KMS-11 (cell line): Measurements from ENCODE around the gene NRF1.

Experiments used
- H2AFZ ChIP-seq: fragments of 200-600 bp; sonication (generic); 2 replicates; pipeline ENCODE4 v1.6.1; 2016; ENCODE audit warnings: antibody characterized with exemption, mixed run types, low read depth
- H3K27ac ChIP-seq: fragments of 200-600 bp; sonication (generic); 2 replicates; pipeline ENCODE4 v1.6.1; 2016; ENCODE audit warnings: mild to moderate bottlenecking, mixed run types
- H3K27me3 ChIP-seq: fragments of 200-600 bp; sonication (generic); 2 replicates; pipeline ENCODE4 v1.6.1; 2017; ENCODE audit warnings: mild to moderate bottlenecking, low read depth, mixed run types, moderate library complexity; ENCODE audit not compliant: insufficient read depth
- H3K36me3 ChIP-seq: fragments of 200-600 bp; sonication (generic); 2 replicates; pipeline ENCODE4 v1.6.1; 2017; ENCODE audit warnings: mild to moderate bottlenecking, mixed run types; ENCODE audit not compliant: insufficient read depth
- H3K4me1 ChIP-seq: fragments of 200-600 bp; sonication (generic); 2 replicates; pipeline ENCODE4 v1.6.1; 2016; ENCODE audit warnings: mild to moderate bottlenecking, low read depth, mixed run types; ENCODE audit not compliant: poor library complexity, severe bottlenecking
- H3K4me2 ChIP-seq: fragments of 200-600 bp; sonication (generic); 2 replicates; pipeline ENCODE4 v1.7.0; 2016; ENCODE audit warnings: mild to moderate bottlenecking, mixed run types
- H3K4me3 ChIP-seq: fragments of 200-600 bp; sonication (generic); IDR thresholded peaks from 2 replicates; pipeline ENCODE4 v1.6.1; 2017; ENCODE audit warnings: low read depth, low read length, mixed read lengths; ENCODE audit not compliant: insufficient read depth
- H3K79me2 ChIP-seq: fragments of 200-600 bp; sonication (generic); 2 replicates; pipeline ENCODE4 v1.6.1; 2016; ENCODE audit warnings: low read depth, mixed run types; ENCODE audit not compliant: insufficient read depth
- H3K9ac ChIP-seq: fragments of 200-600 bp; sonication (generic); 2 replicates; pipeline ENCODE4 v1.6.1; 2016; ENCODE audit warnings: mild to moderate bottlenecking, mixed run types
- H4K20me1 ChIP-seq: fragments of 200-600 bp; sonication (generic); 2 replicates; pipeline ENCODE4 v1.6.1; 2016; ENCODE audit warnings: mild to moderate bottlenecking, mixed run types; ENCODE audit not compliant: insufficient read depth
- CTCF ChIP-seq: fragments of 200-600 bp; sonication (generic); conservative IDR thresholded peaks from 2 replicates; pipeline ENCODE4 v1.6.1; 2017; ENCODE audit warnings: low read depth, mild to moderate bottlenecking, antibody characterized with exemption, low read length, moderate library complexity, mixed read lengths

NRF1 gene

DNA sequence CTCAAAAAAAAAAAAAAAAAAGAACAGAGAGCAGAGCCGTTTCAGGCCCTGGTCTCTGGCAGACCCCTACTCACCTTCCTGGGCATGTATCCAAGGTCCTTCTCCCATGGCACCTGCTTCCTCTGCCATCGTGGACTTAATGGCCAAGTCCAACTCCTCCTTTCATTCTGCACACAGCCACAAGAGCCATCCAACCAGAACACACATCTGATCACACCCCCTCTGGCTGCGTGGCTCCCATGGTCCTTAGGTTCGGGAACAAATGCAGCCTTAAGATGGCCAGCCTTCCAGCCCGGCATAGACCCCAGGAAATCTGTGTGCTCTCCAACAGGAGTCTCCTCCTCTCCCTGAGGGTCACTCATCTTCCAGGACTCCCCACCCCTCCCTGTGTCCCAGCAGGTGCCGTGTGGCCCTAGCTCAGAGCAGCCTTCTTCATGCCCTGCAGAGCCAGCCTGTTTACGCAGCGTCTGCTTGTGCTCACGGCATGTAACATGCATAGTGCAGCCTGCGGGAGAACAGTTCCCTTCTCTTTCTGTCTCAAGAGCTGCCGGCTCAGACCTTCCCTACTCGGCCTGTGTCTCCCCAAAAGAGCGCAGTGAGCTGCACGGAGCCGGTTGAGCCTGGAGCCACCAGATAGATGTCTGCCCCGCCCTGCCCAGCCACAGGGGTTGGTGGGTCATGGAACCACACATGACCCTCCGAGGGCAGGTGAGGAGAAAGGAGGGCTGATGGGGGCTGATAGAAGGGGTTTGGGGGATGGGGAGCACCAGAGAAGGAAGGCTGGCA, 157.3 kb downstream of the NRF1 start:
- TF ChIP-seq CTCF, result no peak
- Histone ChIP-seq H3K79me2 (no peaks in the 10 kb centered on the region), H3K4me3 (no peak overlapping the region), H3K27me3 (no peaks in the 10 kb centered on the region), H3K36me3 (no peaks in the 10 kb centered on the region), H3K27ac (no peak overlapping the region), H3K4me2 (no peak overlapping the region), H3K4me1 (no peaks in the 10 kb centered on the region), H2AFZ (no peak overlapping the region), H4K20me1 (no peaks in the 10 kb centered on the region), H3K9ac (no peak overlapping the region)

- Histone ChIP-seq H3K4me2 (no peak overlapping the region), H3K4me1 (no peaks in the 10 kb centered on the region), H3K27ac (no peak overlapping the region), H3K4me3 (no peak overlapping the region), H3K36me3 (no peaks in the 10 kb centered on the region), H2AFZ (no peak overlapping the region), H4K20me1 (no peaks in the 10 kb centered on the region), H3K9ac (no peak overlapping the region), H3K27me3 (no peaks in the 10 kb centered on the region), H3K79me2 (no peaks in the 10 kb centered on the region)
- no peak for TF ChIP-seq CTCF
These were observed 157.9 kb downstream of the NRF1 start for GRCh38 chr7:129769400-129769774.

DNA sequence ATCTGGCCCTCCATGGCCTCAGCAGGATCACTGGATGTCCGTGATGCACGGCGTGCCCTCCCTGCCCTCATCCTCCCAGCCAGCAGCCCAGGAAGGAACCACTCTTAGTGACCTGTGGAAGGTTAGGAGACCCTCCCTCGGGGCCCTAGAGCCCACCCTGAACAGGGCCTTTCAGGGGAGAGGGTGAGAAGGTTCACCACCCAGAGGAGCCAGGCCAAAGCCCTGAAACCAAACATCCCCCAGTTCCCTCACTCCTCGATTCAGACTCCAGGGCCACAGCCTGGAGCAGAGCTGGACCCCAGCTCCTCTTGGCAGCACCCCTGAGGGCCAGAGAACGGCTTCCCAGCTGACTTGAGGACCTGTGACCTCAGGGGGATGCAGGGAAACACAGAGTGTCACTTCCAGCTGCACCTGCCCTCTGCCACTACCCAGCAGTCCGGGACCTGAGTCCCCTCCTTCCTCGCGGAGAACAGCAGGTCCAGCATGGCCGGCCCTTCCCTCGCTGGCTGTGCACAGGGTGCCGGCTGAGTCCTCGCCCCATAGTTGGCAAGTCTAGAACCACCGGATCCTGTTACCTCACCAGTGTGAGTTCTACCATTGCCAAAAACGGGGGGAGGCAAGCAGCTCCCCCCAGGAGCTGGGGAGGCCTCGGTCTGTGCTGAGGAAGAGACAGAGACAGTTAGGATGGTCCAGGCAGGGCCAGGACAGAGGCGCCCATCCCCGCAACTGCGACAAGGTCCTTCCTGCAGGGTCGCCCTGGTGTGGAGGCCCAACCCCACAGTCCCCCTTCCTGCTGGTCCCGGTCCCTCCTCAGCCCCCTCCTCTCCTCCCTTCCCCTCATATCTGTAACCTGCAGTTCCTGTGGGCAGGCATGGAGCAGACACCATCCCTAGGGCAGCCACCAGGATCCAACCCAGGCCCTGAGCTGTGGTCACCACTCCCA, 158.6 kb downstream of the NRF1 start:
- Histone ChIP-seq H3K4me2 (no peak overlapping the region), H4K20me1 (no peaks in the 10 kb centered on the region), H3K9ac (no peak overlapping the region), H3K27me3 (no peaks in the 10 kb centered on the region), H3K79me2 (no peaks in the 10 kb centered on the region), H3K27ac (no peak overlapping the region), H3K4me3 (no peak overlapping the region), H2AFZ (no peak overlapping the region), H3K4me1 (no peaks in the 10 kb centered on the region), H3K36me3 (no peaks in the 10 kb centered on the region)
- TF ChIP-seq CTCF, result no peak

- Histone ChIP-seq H3K4me2 (no peak overlapping the region), H3K27ac (no peak overlapping the region)
These were observed 159.8 kb downstream of the NRF1 start for GRCh38 chr7:129771201-129771927.

More at GRCh38 chr7:129771201-129771927, 159.8 kb downstream of the NRF1 start:
- no peaks in the 10 kb centered on the region for H3K4me1 ChIP-seq
- H4K20me1 ChIP-seq, result no peaks in the 10 kb centered on the region
- no peak for TF ChIP-seq CTCF
- no peaks in the 10 kb centered on the region for H3K36me3 ChIP-seq
- H3K9ac ChIP-seq, result no peak overlapping the region
- H3K27me3 ChIP-seq, result no peaks in the 10 kb centered on the region
- no peak overlapping the region for H2AFZ ChIP-seq
- H3K4me3 ChIP-seq, result no peak overlapping the region
- no peaks in the 10 kb centered on the region for H3K79me2 ChIP-seq
